ENCODE measurements around the gene TENM4. TPM values are rescaled to one million over a fixed set of nuclear protein-coding genes. Genes with fewer than 3 reads are reported as not detected.

TENM4 gene
- total and polyA plus RNA-seq, 2 of the 8 experiments (the other 6 are each of a cell fraction or from before 2014, with no cell fraction given): 3.5 to 7.2 TPM

DNA sequence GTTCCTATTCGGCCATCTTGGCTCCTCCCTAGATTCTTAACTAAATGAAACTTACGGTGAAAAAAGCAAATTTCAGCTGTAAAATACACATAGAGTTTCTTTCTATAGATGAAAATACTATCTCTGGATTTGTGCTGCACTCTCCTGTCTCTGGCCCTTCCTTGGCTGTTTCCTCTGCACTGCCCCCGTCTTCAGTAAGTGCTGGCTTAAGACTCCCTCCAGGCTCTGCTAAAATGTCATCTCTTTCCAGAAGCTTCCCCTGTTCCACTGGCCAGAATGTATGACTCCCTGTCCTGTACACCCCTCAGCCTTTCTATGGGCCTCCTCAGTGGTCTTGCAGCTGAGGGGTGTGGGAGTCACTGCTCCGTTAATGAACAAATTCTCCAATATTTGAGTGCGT is 757.1 kb downstream of the TENM4 start:
- Histone ChIP-seq H3K4me1 (replicated peaks in 1 of 4; ENCODE audit: control insufficient read depth in 3 of 4, insufficient read depth in 4 of 4, low read length in 3 of 4) (peaks cover 0 to 9% (median 5%) of the 10 kb centered on the region in 4 experiments; a peak in 6 of 7 replicates), H4K5ac (ENCODE audit: insufficient read length, low read depth, low read length) (peak overlapping the region; percentile 34), H2AK5ac (ENCODE audit: low read depth, low read length) (peak overlapping the region; percentile 66; the same call in 1 of the 2 replicates), H4K91ac (replicated peaks; ENCODE audit: insufficient read length, low read length) (no peak overlapping the region), H3K27ac (ENCODE audit: low read depth, low read length) (no peak overlapping the region; the same call in 1 of the 2 replicates), H3K23ac (ENCODE audit: insufficient read length) (no peak overlapping the region), H3K4me3 (ENCODE audit: extremely low read depth in 1 of 4, insufficient read depth in 2 of 4, low read depth in 3 of 4, low read length in 4 of 4) (peak overlapping the region; percentile 7 to 49 (median 30); a peak in 5 of 8 replicates), H3K27me3 (replicated peaks in 1 of 4; ENCODE audit: control insufficient read depth in 3 of 4, extremely low read depth in 1 of 4, insufficient read depth in 3 of 4, low read length in 3 of 4) (no peaks in the 10 kb centered on the region; a peak in 1 of 7 replicates), H3K4ac (replicated peaks; ENCODE audit: insufficient read length, low read depth, low read length) (no peak overlapping the region), H4K8ac (ENCODE audit: extremely low read depth, insufficient read depth, low read length) (no peak overlapping the region), H3K79me2 (ENCODE audit: control insufficient read depth in 1 of 2, insufficient read depth in 2 of 2, low read length in 2 of 2) (no peaks in the 10 kb centered on the region), H2BK15ac (ENCODE audit: low read length) (no peak overlapping the region; the same call in 1 of the 2 replicates), H3K9ac (replicated peaks in 1 of 4; ENCODE audit: extremely low read depth in 1 of 4, low read depth in 3 of 4, low read length in 3 of 4) (no peak overlapping the region), H3K4me2 (ENCODE audit: insufficient read depth in 1 of 2, low read depth in 2 of 2, low read length in 2 of 2) (peak overlapping the region; percentile 56 to 84), H4K20me1 (replicated peaks in 1 of 2; ENCODE audit: control insufficient read depth in 1 of 2, insufficient read depth in 2 of 2, low read length in 2 of 2) (no peaks in the 10 kb centered on the region), H3K18ac (ENCODE audit: extremely low read depth, low read length) (peak overlapping the region; percentile 60; the same call in 1 of the 2 replicates), H2BK12ac (ENCODE audit: low read depth, low read length) (peak overlapping the region; percentile 0; the same call in 1 of the 2 replicates), H2BK20ac (ENCODE audit: low read length) (no peak overlapping the region), H3K14ac (ENCODE audit: insufficient read length) (no peak overlapping the region), H3K79me1 (ENCODE audit: low read depth, low read length) (no peaks in the 10 kb centered on the region), H3K36me3 (ENCODE audit: control insufficient read depth in 2 of 4, insufficient read depth in 4 of 4, low read length in 3 of 4) (no peaks in the 10 kb centered on the region), H3K9me3 (ENCODE audit: insufficient read depth in 2 of 2, low read depth in 1 of 2, low read length in 1 of 2) (no peaks in the 10 kb centered on the region), H3K56ac (replicated peaks; ENCODE audit: insufficient read length, low read depth, low read length) (no peak overlapping the region), H2AFZ (ENCODE audit: low read length) (peak overlapping the region; percentile 76; the same call in 1 of the 2 replicates), H2BK5ac (ENCODE audit: low read depth, low read length) (no peak overlapping the region), H3K23me2 (ENCODE audit: low read depth, low read length) (0 out of 2 replicates have a peak, but pooled peaks cover 2% of the 10 kb centered on the region), H2BK120ac (replicated peaks; ENCODE audit: low read depth, low read length) (no peak overlapping the region)
- TF ChIP-seq YY1 (IDR thresholded peaks at IDR 0.05; ENCODE audit: low read depth, low read length): peak; percentile 31; the same call in 1 of the 2 replicates
- TF ChIP-seq BCL11A (IDR thresholded peaks at IDR 0.05; ENCODE audit: low read depth in 2 of 2, low read length in 2 of 2): no peak
- DNase-seq (ENCODE audit: low read depth in 1 of 2, low spot score in 2 of 2): no peak
- no peak for FAIRE-seq
- ChIA-PET POLR2A (ENCODE audit: partially characterized antibody) (interaction anchor here (0.6 to 1.5 kb wide), 7 partner anchors 9 to 401 kb away, joined by 3 to 7 read pairs (median 3); no protein-coding TSS in a partner anchor), CTCF (ENCODE audit: partially characterized antibody) (interaction anchor here (0.9 to 8.6 kb wide), 6 partner anchors 8 to 278 kb away, joined by 3 to 64 read pairs (median 4); no protein-coding TSS in a partner anchor)
- 56% methylated on average over 5 of the region's 5 CpGs; no CpG with 5 or more reads in 1 of the 2 experiments for WGBS, 2 experiments (ENCODE audit: extremely low coverage in 1 of 2, insufficient coverage in 1 of 2, insufficient read length in 1 of 2, insufficient replicate concordance in 2 of 2, low coverage in 1 of 2, low lambda C conversion rate in 2 of 2, missing lambda C conversion rate in 1 of 2)
